EL (cell line): Measurements from ENCODE around the gene MYMK.

ENCODE experiments used
- DNase-seq: peaks from one replicate; pipeline ENCODE4 v3.0.0-alpha.2; 2016

MYMK gene

DNA sequence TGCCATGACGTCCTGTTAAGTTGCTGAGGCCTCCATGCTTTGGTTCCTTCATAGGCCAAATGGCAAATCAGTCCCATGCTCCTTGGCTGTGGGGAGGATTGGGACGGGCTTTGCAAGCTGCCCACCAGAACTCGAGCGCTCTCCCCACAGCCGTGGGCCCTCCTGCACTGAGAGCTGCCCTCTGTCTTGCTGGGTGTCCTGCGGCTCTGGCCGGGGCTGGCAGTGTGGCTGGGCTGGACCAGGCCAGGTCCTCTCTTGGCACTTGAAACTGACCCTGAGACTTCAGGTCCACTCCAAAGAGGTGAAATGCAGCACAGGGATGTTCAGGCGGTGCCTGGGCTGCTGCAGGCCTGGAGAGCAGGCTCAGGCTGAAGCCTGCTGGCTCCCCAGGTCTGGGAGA is 7.0 kb downstream of the MYMK start:
- DNase-seq, result no peak

DNA sequence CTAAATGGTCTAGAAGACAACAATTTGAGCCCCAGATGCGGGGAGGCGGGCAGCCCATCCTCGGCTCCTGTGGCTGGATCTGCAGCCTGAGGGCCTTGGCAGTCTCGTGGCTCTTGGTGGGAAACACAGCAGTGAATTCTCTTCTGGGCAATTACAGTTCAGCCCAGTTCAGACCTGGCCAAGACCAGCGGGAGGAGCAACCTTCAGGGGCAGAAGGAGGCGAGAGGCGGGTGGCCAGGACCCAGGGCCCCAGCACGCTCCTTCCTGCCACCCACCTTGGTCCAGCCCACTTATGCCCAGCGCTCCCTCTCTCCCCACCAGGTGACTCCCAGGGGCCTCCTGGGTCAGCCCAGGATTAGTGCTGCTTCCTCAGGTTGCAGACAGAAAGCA is 7.8 kb downstream of the MYMK start:
- DNase-seq, result no peak

DNA sequence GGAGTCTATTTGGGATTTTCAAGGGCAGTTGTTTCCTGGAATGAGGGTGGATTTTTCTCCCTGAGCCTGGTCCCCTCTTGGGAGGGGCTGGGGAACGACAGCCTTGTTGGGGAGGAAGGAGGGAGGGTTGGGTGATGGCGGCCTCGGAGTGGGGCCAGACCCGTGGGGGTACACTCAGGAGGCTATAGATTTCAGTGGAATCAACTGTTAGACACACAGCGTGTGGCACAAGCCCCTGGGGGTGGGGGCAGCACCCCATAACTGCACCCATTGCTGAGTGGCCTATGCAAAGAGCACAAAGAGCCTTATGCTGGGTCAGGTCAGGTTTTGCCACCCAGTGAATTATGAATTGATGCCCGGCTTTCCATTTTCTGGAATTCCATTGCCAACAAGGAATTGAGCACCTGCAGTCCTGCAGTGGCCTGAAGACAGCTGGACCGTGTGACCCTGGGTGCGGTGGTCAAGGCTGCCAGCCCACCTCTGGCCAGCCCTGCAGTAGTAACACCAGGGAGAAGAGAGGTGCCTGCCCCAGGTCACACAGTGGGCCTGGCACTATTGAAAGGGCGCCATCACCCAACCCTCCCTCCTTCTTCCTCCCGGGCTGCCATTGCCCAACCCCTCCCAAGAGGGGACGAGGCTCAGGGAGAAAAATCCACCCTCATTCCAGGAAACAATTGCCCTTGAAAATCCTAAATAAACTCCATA is 8.4 kb downstream of the MYMK start:
- no peak for DNase-seq

- no peak for DNase-seq
These were observed 9.0 kb downstream of the MYMK start for GRCh38 chr9:133515615-133516255.

- no peak for DNase-seq
These were observed 9.5 kb downstream of the MYMK start for GRCh38 chr9:133515240-133515610.

- DNase-seq, result no peak
These were observed 10.1 kb downstream of the MYMK start for GRCh38 chr9:133514460-133515239.

GRCh38 chr9:133513214-133514100 is 11.3 kb downstream of the MYMK start:
- no peak for DNase-seq

GRCh38 chr9:133512253-133513213 is 12.2 kb downstream of the MYMK start:
- DNase-seq, result no peak

- no peak for DNase-seq
These were observed 13.2 kb downstream of the MYMK start for GRCh38 chr9:133511607-133512006.

DNA sequence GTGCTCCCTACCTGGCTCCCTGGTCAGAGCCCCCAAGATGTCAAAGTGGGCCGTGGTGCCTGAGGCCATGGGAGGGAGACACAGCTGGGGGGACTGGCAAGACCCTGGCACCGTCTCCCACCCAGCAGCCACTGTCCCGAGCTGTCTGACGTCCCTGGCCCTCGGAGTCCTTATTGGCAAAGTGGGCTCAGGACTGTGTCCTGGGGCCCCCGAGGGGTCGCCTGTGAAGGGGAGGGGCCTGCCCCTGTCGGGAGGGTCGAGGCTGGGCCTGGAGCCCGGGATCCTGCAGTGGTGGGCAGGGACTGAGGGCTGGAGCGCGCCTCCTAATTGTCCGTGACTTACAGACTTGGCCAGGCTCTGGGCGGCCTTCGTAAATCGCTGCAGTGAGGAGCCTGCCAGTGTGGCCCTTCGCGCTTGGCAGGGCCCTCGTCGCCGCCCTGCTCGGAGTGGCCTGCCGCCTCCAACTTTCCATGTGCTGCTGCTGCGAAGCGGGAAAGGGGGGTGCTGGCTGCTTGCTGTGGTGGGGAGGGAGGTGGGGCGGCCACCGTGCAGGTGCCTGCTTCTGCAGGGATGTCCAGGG is 13.7 kb downstream of the MYMK start:
- no peak for DNase-seq

- DNase-seq, result peak; percentile 57
These were observed 15.3 kb downstream of the MYMK start for GRCh38 chr9:133509179-133510083.

DNA sequence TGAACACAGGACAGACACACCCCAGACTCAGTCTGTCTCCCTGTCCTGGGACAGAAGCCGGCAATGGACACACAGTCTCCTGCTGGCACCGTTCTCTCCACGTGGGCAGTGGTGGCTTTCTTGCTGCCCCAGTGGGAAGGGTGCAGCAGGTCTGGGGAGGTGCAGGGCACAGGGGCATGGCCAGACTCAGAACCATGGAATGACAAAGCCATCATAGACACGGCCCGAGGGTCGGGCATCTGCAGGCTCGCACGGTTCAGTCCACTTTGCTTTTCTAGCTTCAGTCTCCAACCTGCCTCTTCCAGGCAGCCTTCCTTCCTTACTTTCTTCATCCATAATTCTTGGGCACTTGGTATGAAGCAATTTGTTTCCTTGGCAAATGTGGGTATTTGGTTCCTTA is 16.7 kb downstream of the MYMK start:
- DNase-seq, result no peak

DNA sequence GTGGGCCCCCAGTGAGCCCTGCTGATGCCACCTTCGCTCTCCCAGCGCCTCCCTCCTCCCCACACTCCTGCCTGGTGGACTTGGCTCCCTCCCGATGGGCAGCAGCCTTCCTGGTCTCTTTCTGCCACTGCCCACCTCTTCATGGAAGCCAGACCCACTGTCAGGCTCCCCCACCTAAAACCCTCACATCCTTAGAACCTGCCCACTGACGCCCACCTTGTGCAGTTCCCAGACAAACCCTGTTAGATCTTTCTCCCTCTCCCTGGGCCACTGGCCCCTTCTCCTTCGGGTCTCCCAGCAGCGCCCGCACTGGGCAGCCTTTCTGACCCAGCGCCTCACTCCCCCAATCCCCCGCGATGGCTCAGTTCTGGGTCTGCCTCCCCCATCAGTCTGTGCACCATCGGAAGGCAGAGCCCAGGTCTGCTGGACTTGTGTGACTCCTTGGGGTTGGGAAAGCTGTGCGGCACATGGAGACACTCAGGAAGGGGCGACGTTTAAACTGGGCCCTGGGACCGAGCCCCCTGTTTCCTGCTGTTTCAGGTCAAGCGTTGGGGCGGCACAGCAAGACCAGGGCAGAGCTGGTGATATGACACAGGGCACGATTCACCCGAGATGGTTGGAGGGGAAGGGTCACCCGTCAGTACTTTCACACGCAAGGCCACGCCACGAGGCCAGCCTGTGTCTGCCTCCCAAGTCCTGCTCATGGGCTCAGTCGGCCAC is 17.4 kb downstream of the MYMK start:
- DNase-seq, result no peak

GRCh38 chr9:133506653-133507038 is 18.1 kb downstream of the MYMK start:
- DNase-seq, result peak; percentile 95

GRCh38 chr9:133505901-133506652 is 18.7 kb downstream of the MYMK start:
- DNase-seq, result peak; percentile 25

DNA sequence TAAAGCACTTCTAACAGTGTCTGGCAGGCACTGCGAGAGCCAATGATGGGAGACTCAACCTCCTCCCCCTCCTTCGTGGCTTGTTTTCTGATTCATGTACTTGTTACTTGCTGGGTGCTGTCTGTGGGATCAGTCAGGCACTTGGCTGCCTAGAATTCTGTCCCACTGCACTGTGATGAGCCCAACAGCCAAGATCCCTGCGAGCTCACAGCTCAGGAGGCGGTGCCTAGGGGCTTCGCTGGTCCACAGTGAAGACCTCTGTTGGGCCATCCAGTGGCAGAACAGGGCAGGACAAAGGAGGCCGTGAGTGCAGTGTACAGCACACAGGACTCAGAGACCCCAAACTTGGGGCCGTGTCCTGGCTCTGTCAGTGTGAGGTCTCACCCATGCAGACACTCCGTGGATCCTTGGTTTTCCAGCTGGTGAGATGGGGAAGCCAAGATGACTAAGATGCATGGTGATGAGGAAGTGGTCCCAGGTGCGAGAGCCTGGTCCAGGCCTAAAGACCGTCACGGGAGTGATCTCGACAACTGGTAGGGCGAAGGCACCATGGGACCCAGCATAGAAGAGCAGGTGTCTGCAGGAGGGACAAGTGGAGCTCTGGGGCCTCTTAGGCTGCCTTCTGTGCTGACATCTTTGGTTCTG is 19.5 kb downstream of the MYMK start:
- DNase-seq, result peak; percentile 18

DNA sequence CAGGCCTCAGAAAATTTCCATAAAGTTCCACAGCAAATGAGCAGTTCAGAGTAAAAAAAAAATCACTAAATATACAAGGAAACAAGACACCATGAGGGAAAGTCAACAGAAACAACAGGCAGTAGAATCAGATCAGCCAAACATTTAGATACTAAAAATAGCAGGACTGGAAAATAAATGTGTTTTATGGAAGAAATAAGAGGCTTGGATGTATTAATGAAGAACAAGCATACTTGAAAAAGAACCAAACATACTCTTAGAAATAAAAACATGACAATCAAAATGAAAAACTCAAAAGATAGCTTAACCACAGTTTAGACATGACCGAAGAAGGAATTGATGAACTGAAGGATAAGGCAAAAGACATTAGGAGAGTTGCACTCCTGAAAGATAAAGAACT is 22.6 kb downstream of the MYMK start:
- no peak for DNase-seq

- DNase-seq, result no peak
These were observed 24.9 kb downstream of the MYMK start for GRCh38 chr9:133499892-133500270.
